Panc1 (cell line): ENCODE data around the gene TKT. TPM values are rescaled to one million over a fixed set of nuclear protein-coding genes. Genes with fewer than 3 reads are reported as not detected.

Source experiments
- ATAC-seq: fragments of 200-7000 bp; cut with Tn5 transposase; 2 replicates; pipeline ENCODE4 v1.9.1; 2020; ENCODE audit warnings: mild to moderate bottlenecking, moderate library complexity
- BruUV-seq: library from RNA; stranded (reverse); fragments of 400-500 nt; replicated peaks from 2 replicates; lab custom pipeline; 2021; lab: Mats Ljungman, UMichigan
- CTCF ChIA-PET: fragments of 300-600 bp; sonication (Branson Sonifier 250); formaldehyde crosslinking; loops from one replicate; lab custom pipeline; 2022; ENCODE audit warnings: antibody characterized with exemption; lab: Charles Lee
- POLR2A ChIA-PET: fragments of 300-600 bp; sonication (Branson Sonifier 250); formaldehyde crosslinking; loops from one replicate; lab custom pipeline; 2022; ENCODE audit warnings: antibody characterized with exemption; lab: Charles Lee
- DNase-seq: peaks from one replicate; pipeline ENCODE4 v3.0.0-alpha.2; 2010; ENCODE audit warnings: low read depth, low spot score
- H3K27ac ChIP-seq: 2 replicates; pipeline ENCODE4 v1.5.1; 2011; ENCODE audit warnings: mild to moderate bottlenecking, low read length, inconsistent platforms
- H3K27me3 ChIP-seq: fragments of 200-500 bp; sonication (Bioruptor generic); 2 replicates; pipeline ENCODE4 v1.6.0; 2014; ENCODE audit warnings: low read length, inconsistent platforms; ENCODE audit not compliant: control insufficient read depth, insufficient read depth
- H3K36me3 ChIP-seq: fragments of 200-500 bp; sonication (Bioruptor generic); 2 replicates; pipeline ENCODE4 v1.5.1; 2014; ENCODE audit warnings: inconsistent platforms, mild to moderate bottlenecking, low read length, moderate library complexity; ENCODE audit not compliant: control insufficient read depth, insufficient read depth
- H3K4me1 ChIP-seq: 2 replicates; pipeline ENCODE4 v1.5.1; 2011; ENCODE audit warnings: inconsistent platforms, mild to moderate bottlenecking, low read length, moderate library complexity; ENCODE audit not compliant: control insufficient read depth, insufficient read depth
- H3K4me3 ChIP-seq, 2 experiments: 2 replicates each; pipeline ENCODE4 v1.5.1; 2011 to 2012; ENCODE audit warnings: low read depth in 2 of 2, low read length in 2 of 2, mild to moderate bottlenecking in 2 of 2, inconsistent platforms in 1 of 2, moderate library complexity in 1 of 2
- H3K9me3 ChIP-seq: fragments of 200-500 bp; sonication (Bioruptor generic); 2 replicates; pipeline ENCODE4 v1.5.1; 2014; ENCODE audit warnings: low read depth, mild to moderate bottlenecking, inconsistent platforms, low read length, moderate library complexity; ENCODE audit not compliant: control insufficient read depth, insufficient read depth
- CTCF ChIP-seq: fragments of 450-650 bp; IDR thresholded peaks from 2 replicates; pipeline ENCODE4 v1.5.1; 2017; ENCODE audit warnings: mild to moderate bottlenecking
- POLR2AphosphoS5 ChIP-seq: IDR thresholded peaks from 2 replicates; pipeline ENCODE4 v1.6.1; 2012; ENCODE audit warnings: mild to moderate bottlenecking, low read depth, low read length, moderate library complexity
- SIN3A ChIP-seq: IDR thresholded peaks from 2 replicates; pipeline ENCODE4 v1.6.1; 2012; ENCODE audit warnings: low read depth, mild to moderate bottlenecking, low read length, moderate library complexity, borderline replicate concordance; ENCODE audit not compliant: insufficient read depth
- TCF7L2 ChIP-seq: IDR thresholded peaks from 2 replicates; pipeline ENCODE4 v1.6.1; 2011; ENCODE audit warnings: mild to moderate bottlenecking, low read depth, low read length, inconsistent platforms
- in situ Hi-C: cut with HindIII; loops from 2 replicates; pipeline ENCODE4 v1.10.0; 2016; ENCODE audit warnings: low sequenced_read_pairs, low pct_unique_long_range_greater_than_20kb
- intact Hi-C: fragments of 100-400 bp; cut with micrococcal nuclease; formaldehyde crosslinking; loops from one replicate; pipeline ENCODE4 v1.10.0; 2022; ENCODE audit not compliant: unreplicated experiment
- total RNA-seq: library from RNA; stranded (reverse); gene quantifications from one replicate; pipeline ENCODE4 v1.2.1, GENCODE V29; 2021; ENCODE audit not compliant: unreplicated experiment
- TF ChIP-seq, protein P1 (sequence below), 2 experiments: IDR thresholded peaks; 2 replicates each; pipeline ENCODE4 v1.6.1; 2011 to 2012; ENCODE audit warnings: low read depth in 2 of 2, control low read depth in 1 of 2, low read length in 1 of 2, mild to moderate bottlenecking in 1 of 2, moderate library complexity in 1 of 2; ENCODE audit not compliant: insufficient read depth in 1 of 2

Gene TKT
- total RNA-seq, 1 experiment from 2014 or later = 338 TPM

GRCh38 chr3:53213276-53213675, 42.5 kb downstream of the TKT start:
- Histone ChIP-seq H3K27ac (no peak overlapping the region), H3K36me3 (no peaks in the 10 kb centered on the region), H3K4me3 (no peak overlapping the region), H3K4me1 (no peaks in the 10 kb centered on the region), H3K9me3 (no peaks in the 10 kb centered on the region), H3K27me3 (no peaks in the 10 kb centered on the region)
- intact Hi-C loops = no loop called here
- TF ChIP-seq POLR2AphosphoS5 (no peak), SIN3A (no peak), TCF7L2 (no peak), CTCF (no peak)
- TF ChIP-seq, protein P1, sequence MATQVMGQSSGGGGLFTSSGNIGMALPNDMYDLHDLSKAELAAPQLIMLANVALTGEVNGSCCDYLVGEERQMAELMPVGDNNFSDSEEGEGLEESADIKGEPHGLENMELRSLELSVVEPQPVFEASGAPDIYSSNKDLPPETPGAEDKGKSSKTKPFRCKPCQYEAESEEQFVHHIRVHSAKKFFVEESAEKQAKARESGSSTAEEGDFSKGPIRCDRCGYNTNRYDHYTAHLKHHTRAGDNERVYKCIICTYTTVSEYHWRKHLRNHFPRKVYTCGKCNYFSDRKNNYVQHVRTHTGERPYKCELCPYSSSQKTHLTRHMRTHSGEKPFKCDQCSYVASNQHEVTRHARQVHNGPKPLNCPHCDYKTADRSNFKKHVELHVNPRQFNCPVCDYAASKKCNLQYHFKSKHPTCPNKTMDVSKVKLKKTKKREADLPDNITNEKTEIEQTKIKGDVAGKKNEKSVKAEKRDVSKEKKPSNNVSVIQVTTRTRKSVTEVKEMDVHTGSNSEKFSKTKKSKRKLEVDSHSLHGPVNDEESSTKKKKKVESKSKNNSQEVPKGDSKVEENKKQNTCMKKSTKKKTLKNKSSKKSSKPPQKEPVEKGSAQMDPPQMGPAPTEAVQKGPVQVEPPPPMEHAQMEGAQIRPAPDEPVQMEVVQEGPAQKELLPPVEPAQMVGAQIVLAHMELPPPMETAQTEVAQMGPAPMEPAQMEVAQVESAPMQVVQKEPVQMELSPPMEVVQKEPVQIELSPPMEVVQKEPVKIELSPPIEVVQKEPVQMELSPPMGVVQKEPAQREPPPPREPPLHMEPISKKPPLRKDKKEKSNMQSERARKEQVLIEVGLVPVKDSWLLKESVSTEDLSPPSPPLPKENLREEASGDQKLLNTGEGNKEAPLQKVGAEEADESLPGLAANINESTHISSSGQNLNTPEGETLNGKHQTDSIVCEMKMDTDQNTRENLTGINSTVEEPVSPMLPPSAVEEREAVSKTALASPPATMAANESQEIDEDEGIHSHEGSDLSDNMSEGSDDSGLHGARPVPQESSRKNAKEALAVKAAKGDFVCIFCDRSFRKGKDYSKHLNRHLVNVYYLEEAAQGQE (IDR thresholded peaks at IDR 0.05; ENCODE audit: insufficient read depth in 1 of 2, low read depth in 2 of 2, low read length in 1 of 2) = no peak
- DNase-seq (no peak), ATAC-seq (no peak)
- ChIA-PET POLR2A (no interaction called here), CTCF (no interaction called here)
- in situ Hi-C loops = no loop called here
- no TSS peak for BruUV-seq

DNA sequence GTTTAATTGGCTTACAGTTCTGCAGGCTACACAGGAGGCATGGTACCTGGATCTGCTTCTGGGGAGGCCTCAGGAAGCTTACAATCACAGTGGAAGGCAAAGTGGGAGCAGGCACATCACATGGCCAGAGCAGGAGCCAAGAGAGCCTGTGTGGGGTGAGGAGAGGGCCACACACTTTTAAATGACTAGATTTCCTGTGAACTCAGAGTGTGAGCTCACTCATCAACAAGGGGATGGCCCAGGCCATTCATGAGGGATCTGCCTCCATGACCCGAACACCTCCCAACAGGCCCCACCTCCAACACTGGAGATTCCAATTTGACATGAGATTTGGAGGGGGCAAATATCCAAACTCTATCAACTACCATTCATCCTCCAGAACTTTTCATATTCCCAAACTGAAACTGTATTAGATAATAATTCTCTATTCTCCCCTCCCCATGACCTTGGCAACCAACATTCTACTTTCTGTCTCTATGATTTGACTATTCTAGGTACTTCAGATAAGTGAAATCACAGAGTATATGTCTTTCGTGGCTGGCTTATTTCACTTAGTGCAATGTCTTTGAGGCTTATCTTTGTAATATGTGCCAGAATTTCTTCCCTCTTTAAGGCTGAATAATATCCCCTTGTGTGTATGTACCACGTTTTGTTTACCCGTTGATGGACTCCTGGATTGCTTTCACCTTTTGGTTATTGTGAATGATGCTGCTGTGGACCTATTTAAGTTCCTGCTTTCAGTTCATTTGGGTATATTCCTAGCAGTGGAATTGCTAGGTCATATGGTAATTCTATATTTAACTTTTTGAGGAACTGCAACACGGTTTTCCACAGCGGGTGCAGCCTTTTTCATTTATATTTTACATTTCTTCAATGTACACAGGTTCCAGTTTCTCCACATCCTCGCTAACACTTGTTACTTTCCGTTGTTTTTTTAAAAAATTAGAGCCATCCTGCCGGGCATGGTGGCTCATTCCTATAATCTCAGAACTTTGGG, 43.8 kb downstream of the TKT start:
- ChIA-PET CTCF (no interaction called here), POLR2A (interaction anchor here (0.8 kb wide), 1 partner anchor 1930 kb away, joined by 3 read pairs; no protein-coding TSS in a partner anchor)
- no peaks in the 10 kb centered on the region for H3K9me3 ChIP-seq
- H3K27ac ChIP-seq = no peak overlapping the region
- no peak for ATAC-seq
- H3K36me3 ChIP-seq = no peaks in the 10 kb centered on the region
- TF ChIP-seq, protein P1 (IDR thresholded peaks at IDR 0.05; ENCODE audit: insufficient read depth in 1 of 2, low read depth in 2 of 2, low read length in 1 of 2) = no peak
- TF ChIP-seq POLR2AphosphoS5 (no peak), TCF7L2 (no peak), CTCF (no peak), SIN3A (no peak)
- no TSS peak for BruUV-seq
- no peaks in the 10 kb centered on the region for H3K27me3 ChIP-seq
- DNase-seq = no peak
- intact Hi-C loops = no loop called here
- no peaks in the 10 kb centered on the region for H3K4me1 ChIP-seq
- in situ Hi-C loops = no loop called here
- H3K4me3 ChIP-seq = no peak overlapping the region
